ENCODE measurements around the gene C12orf54.

GRCh38 chr12:48446161-48446776, 36.0 kb upstream of the C12orf54 start:
- TF ChIP-seq CTCF (IDR thresholded peaks at IDR 0.05; ENCODE audit: poor library complexity), result no peak
- TF ChIP-seq EZH2 (IDR thresholded peaks at IDR 0.05; ENCODE audit: borderline replicate concordance), result no peak
- TF ChIP-seq EZH2phosphoT487 (IDR thresholded peaks at IDR 0.05; ENCODE audit: low read depth, severe bottlenecking, unreplicated experiment), result no peak
